Measurements from ENCODE around the gene RNF128.

Gene RNF128

DNA sequence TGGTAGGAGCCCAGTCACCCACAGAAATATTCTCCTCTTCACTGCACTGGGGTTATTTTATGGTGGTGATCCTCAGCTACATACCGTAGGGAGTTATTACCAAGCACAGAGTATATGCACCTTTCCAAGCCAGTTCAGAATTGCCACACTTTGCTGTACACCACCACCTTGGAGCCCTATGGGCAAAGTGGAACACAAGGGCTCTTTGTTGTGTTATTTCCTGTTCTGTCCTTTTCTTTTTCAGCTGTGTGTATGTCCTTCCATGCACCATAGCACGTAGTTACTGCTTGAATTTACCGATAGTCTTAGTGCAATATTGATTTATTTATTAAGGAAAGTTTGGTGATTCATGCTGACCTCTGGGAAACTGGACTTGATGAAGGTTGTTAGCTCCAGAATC, 8.3 kb downstream of the RNF128 start:
- in situ Hi-C loops (cut with MboI; ENCODE audit: low sequenced_read_pairs, unreplicated experiment), result no loop called here
- TF ChIP-seq, protein P1, sequence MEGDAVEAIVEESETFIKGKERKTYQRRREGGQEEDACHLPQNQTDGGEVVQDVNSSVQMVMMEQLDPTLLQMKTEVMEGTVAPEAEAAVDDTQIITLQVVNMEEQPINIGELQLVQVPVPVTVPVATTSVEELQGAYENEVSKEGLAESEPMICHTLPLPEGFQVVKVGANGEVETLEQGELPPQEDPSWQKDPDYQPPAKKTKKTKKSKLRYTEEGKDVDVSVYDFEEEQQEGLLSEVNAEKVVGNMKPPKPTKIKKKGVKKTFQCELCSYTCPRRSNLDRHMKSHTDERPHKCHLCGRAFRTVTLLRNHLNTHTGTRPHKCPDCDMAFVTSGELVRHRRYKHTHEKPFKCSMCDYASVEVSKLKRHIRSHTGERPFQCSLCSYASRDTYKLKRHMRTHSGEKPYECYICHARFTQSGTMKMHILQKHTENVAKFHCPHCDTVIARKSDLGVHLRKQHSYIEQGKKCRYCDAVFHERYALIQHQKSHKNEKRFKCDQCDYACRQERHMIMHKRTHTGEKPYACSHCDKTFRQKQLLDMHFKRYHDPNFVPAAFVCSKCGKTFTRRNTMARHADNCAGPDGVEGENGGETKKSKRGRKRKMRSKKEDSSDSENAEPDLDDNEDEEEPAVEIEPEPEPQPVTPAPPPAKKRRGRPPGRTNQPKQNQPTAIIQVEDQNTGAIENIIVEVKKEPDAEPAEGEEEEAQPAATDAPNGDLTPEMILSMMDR (IDR thresholded peaks at IDR 0.05; ENCODE audit: borderline replicate concordance, control extremely low read depth, extremely low read depth, insufficient read depth, missing control alignments), result no peak

DNA sequence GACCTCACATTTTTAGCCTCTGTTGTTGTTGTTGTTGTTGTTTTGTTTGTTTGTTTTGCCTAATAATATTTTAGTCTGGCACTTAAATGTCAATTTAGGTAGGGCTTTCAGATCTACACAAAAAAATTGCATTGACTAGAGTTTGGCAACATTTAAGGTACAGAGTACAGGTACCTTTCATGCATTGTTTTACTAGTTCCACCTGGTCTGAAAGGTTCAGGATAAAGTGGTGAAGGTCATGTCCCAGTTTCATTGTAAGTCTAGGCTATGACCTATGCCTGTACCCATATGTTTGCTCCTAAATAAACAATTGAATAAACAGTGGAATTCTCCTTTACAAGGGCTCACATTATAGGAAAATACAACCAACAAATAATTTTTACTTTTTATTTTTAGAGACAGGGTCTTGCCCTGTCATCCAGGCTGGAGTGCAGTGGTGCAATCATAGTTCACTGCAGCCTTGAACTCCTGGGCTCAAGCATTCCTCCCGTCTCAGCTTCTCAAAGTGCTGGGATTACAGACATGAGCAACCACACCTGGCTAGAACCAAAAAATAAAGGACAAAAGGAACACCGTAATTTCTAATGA, 13.8 kb downstream of the RNF128 start:
- TF ChIP-seq, protein P1 (IDR thresholded peaks at IDR 0.05; ENCODE audit: borderline replicate concordance, control extremely low read depth, extremely low read depth, insufficient read depth, missing control alignments), result no peak
- DNase-seq (ENCODE audit: low spot score), result no peak
- in situ Hi-C loops (cut with MboI; ENCODE audit: low sequenced_read_pairs, unreplicated experiment), result no loop called here

More for the DNA sequence above, 8.3 kb downstream of the RNF128 start:
- no peak for DNase-seq (ENCODE audit: low spot score)

DNA sequence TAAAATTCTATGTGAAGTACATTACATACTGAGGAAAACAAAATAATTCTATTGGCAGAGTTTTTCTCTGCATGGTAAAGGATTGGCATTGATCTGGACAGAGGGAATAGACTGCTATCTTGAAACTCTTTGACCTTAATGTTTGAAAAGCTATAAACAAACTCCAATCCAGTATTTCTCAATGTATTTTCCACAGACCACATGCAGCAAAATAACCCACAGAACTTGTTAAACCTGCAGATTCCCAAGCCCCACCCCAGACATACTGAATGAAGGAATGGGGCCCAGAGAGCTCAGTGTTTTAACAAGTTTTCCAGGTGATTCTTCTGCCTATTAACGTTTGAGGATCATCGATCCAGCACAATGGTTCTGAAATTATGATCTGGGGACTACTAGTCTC, 15.7 kb downstream of the RNF128 start:
- TF ChIP-seq, protein P1 (IDR thresholded peaks at IDR 0.05; ENCODE audit: borderline replicate concordance, control extremely low read depth, extremely low read depth, insufficient read depth, missing control alignments), result no peak
- in situ Hi-C loops (cut with MboI; ENCODE audit: low sequenced_read_pairs, unreplicated experiment), result no loop called here
- no peak for DNase-seq (ENCODE audit: low spot score)

GRCh38 chrX:106742805-106743204, 16.3 kb downstream of the RNF128 start:
- in situ Hi-C loops (cut with MboI; ENCODE audit: low sequenced_read_pairs, unreplicated experiment), result no loop called here
- TF ChIP-seq, protein P1 (IDR thresholded peaks at IDR 0.05; ENCODE audit: borderline replicate concordance, control extremely low read depth, extremely low read depth, insufficient read depth, missing control alignments), result no peak
- no peak for DNase-seq (ENCODE audit: low spot score)

- DNase-seq (ENCODE audit: low spot score), result no peak
- TF ChIP-seq, protein P1 (IDR thresholded peaks at IDR 0.05; ENCODE audit: borderline replicate concordance, control extremely low read depth, extremely low read depth, insufficient read depth, missing control alignments), result no peak
- in situ Hi-C loops (cut with MboI; ENCODE audit: low sequenced_read_pairs, unreplicated experiment), result no loop called here
Measured at GRCh38 chrX:106748377-106748776, 21.9 kb downstream of the RNF128 start.

- TF ChIP-seq, protein P1 (IDR thresholded peaks at IDR 0.05; ENCODE audit: borderline replicate concordance, control extremely low read depth, extremely low read depth, insufficient read depth, missing control alignments), result no peak
- in situ Hi-C loops (cut with MboI; ENCODE audit: low sequenced_read_pairs, unreplicated experiment), result no loop called here
- DNase-seq (ENCODE audit: low spot score), result no peak
Measured at GRCh38 chrX:106751407-106751806, 24.9 kb downstream of the RNF128 start.
